ENCODE results near the gene PTTG2.

DNA sequence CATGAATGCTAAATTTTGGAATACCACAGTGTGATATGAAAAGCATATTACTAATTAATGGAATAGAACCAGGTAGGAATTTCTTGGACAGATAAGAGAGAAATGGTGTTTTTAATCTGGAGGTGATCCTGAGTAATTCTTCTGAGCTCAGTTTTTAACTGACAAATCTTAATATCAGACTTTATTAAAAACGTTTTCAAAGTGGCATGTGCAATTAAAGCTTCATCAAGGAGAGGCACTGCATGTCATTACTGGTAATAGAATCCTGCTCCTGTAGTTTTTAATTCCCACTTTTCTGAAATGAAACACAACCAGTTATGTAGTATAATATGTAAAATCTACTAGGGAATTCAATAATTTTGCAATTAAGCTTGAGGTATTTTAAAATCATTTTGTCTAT is 7.0 kb upstream of the PTTG2 start:
- no peak for TF ChIP-seq NR3C1 (CRISPR knock-in tag; conservative IDR thresholded peaks at IDR 0.05; ENCODE audit: low read depth)
- TF ChIP-seq, protein P1, sequence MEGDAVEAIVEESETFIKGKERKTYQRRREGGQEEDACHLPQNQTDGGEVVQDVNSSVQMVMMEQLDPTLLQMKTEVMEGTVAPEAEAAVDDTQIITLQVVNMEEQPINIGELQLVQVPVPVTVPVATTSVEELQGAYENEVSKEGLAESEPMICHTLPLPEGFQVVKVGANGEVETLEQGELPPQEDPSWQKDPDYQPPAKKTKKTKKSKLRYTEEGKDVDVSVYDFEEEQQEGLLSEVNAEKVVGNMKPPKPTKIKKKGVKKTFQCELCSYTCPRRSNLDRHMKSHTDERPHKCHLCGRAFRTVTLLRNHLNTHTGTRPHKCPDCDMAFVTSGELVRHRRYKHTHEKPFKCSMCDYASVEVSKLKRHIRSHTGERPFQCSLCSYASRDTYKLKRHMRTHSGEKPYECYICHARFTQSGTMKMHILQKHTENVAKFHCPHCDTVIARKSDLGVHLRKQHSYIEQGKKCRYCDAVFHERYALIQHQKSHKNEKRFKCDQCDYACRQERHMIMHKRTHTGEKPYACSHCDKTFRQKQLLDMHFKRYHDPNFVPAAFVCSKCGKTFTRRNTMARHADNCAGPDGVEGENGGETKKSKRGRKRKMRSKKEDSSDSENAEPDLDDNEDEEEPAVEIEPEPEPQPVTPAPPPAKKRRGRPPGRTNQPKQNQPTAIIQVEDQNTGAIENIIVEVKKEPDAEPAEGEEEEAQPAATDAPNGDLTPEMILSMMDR (IDR thresholded peaks at IDR 0.05) = no peak
- TF ChIP-seq, protein P2, sequence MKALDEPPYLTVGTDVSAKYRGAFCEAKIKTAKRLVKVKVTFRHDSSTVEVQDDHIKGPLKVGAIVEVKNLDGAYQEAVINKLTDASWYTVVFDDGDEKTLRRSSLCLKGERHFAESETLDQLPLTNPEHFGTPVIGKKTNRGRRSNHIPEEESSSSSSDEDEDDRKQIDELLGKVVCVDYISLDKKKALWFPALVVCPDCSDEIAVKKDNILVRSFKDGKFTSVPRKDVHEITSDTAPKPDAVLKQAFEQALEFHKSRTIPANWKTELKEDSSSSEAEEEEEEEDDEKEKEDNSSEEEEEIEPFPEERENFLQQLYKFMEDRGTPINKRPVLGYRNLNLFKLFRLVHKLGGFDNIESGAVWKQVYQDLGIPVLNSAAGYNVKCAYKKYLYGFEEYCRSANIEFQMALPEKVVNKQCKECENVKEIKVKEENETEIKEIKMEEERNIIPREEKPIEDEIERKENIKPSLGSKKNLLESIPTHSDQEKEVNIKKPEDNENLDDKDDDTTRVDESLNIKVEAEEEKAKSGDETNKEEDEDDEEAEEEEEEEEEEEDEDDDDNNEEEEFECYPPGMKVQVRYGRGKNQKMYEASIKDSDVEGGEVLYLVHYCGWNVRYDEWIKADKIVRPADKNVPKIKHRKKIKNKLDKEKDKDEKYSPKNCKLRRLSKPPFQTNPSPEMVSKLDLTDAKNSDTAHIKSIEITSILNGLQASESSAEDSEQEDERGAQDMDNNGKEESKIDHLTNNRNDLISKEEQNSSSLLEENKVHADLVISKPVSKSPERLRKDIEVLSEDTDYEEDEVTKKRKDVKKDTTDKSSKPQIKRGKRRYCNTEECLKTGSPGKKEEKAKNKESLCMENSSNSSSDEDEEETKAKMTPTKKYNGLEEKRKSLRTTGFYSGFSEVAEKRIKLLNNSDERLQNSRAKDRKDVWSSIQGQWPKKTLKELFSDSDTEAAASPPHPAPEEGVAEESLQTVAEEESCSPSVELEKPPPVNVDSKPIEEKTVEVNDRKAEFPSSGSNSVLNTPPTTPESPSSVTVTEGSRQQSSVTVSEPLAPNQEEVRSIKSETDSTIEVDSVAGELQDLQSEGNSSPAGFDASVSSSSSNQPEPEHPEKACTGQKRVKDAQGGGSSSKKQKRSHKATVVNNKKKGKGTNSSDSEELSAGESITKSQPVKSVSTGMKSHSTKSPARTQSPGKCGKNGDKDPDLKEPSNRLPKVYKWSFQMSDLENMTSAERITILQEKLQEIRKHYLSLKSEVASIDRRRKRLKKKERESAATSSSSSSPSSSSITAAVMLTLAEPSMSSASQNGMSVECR (CRISPR knock-in tag; IDR thresholded peaks at IDR 0.05; ENCODE audit: borderline replicate concordance) = no peak
- no peak for TF ChIP-seq IRF2 (CRISPR knock-in tag; IDR thresholded peaks at IDR 0.05; ENCODE audit: borderline replicate concordance, low read depth)
- TF ChIP-seq, protein P3, sequence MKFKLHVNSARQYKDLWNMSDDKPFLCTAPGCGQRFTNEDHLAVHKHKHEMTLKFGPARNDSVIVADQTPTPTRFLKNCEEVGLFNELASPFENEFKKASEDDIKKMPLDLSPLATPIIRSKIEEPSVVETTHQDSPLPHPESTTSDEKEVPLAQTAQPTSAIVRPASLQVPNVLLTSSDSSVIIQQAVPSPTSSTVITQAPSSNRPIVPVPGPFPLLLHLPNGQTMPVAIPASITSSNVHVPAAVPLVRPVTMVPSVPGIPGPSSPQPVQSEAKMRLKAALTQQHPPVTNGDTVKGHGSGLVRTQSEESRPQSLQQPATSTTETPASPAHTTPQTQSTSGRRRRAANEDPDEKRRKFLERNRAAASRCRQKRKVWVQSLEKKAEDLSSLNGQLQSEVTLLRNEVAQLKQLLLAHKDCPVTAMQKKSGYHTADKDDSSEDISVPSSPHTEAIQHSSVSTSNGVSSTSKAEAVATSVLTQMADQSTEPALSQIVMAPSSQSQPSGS (CRISPR knock-in tag; IDR thresholded peaks at IDR 0.05; ENCODE audit: borderline replicate concordance, low read depth) = no peak
